ENCODE measurements around the gene MAP3K20.
A peak's percentile ranks its signal among the peaks of the same experiment; 100 is the strongest.

The MAP3K20 gene

GRCh38 chr2:173210270-173211196, 134.9 kb downstream of the MAP3K20 start:
- DNase-seq: peak; percentile 91

DNA sequence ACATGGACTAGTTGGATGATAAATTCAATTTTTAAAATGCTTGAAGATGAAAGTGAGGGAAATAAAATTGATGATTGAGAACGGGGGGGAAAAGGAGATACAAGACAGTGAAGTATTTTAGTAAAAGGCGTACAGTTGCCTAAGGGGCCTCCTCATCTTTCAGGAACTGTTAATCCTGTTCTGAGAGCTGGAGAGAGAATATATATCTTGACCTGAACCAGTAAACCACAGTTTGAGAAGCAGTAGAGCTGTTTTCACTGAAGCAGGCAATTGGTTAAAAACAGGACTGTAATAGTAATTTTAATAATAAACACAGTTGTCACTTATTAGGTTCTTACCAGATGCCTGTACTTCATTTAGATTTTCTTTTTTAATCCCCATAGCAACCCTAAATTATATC, 137.5 kb downstream of the MAP3K20 start:
- no peak for DNase-seq

DNA sequence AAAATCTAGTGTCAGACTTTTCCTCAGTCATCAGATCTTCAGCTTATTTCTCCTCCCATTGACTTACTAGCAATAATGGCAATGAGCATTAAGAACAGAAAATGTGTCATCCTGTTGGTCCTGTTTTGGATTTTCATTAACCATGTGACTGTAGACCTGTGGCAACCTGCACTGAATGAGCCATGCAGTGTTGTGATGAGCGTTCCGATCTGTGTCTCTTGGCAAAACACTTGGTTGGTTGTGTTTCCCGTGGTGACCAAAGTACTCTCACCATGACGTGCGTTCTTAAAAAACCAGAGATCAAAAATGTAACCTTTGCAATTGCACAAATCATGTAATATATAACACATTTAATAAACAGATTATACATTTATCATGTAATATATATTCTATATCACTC, 138.6 kb downstream of the MAP3K20 start:
- no peak for DNase-seq

GRCh38 chr2:173215316-173215715, 139.7 kb downstream of the MAP3K20 start:
- no peak for DNase-seq

- DNase-seq: no peak
These were observed 140.4 kb downstream of the MAP3K20 start for GRCh38 chr2:173216051-173216450.

DNA sequence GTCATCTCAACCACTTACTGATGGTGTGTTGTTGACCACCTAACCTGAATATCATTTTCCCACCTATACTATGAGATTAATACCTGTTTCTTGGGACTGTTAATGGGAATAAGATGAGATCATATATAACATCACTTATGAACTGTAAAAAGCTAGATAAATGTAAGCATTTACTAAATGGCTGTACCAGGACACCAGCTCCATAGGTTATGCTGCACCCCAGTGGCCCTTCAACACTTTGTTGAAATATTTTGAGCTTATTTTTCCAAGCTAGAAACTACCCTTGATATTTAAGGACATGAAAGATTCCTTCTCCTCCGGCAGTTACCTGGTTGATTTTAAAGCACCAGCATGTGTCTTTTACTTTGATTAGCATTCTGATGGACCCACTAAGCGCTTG, 141.0 kb downstream of the MAP3K20 start:
- DNase-seq: no peak

- no peak for DNase-seq
These were observed 141.6 kb downstream of the MAP3K20 start for GRCh38 chr2:173217116-173217840.

- no peak for DNase-seq
These were observed 142.8 kb downstream of the MAP3K20 start for GRCh38 chr2:173218326-173219056.

DNA sequence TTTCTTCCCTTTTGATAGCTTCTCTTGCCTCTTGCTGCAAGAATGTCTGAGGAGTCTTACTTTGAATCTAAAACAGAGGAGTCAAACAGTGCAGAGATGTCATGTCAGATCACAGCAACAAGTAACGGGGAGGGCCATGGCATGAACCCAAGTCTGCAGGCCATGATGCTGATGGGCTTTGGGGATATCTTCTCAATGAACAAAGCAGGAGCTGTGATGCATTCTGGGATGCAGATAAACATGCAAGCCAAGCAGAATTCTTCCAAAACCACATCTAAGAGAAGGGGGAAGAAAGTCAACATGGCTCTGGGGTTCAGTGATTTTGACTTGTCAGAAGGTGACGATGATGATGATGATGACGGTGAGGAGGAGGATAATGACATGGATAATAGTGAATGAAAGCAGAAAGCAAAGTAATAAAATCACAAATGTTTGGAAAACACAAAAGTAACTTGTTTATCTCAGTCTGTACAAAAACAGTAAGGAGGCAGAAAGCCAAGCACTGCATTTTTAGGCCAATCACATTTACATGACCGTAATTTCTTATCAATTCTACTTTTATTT, 145.6 kb downstream of the MAP3K20 start:
- no peak for DNase-seq

GRCh38 chr2:173221937-173222594, 146.4 kb downstream of the MAP3K20 start:
- DNase-seq: peak; percentile 2

- peak; percentile 85 for DNase-seq
These were observed 148.2 kb downstream of the MAP3K20 start for GRCh38 chr2:173223871-173224270.

GRCh38 chr2:173226899-173227698, 151.5 kb downstream of the MAP3K20 start:
- DNase-seq: no peak

- no peak for DNase-seq
These were observed 153.4 kb downstream of the MAP3K20 start for GRCh38 chr2:173229086-173229485.

DNA sequence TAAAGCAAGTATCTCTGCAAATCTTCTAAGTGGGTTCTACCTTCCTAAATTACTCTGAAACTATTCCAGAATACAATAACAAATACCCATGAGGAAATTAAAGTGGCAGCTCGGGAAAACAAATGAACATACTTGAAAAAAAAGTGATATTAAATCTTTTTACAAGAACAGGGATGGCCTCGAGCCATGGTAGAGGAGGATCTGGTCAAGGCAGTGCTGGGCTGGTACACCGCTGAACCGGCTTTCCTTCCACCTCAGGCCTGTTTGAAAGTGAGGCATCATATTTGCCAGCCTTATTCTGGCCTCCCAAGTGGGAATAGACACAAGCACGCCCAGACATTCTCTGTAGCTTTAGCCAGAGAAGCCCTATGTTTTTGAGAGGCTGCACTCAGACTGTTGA, 154.5 kb downstream of the MAP3K20 start:
- DNase-seq: no peak

DNA sequence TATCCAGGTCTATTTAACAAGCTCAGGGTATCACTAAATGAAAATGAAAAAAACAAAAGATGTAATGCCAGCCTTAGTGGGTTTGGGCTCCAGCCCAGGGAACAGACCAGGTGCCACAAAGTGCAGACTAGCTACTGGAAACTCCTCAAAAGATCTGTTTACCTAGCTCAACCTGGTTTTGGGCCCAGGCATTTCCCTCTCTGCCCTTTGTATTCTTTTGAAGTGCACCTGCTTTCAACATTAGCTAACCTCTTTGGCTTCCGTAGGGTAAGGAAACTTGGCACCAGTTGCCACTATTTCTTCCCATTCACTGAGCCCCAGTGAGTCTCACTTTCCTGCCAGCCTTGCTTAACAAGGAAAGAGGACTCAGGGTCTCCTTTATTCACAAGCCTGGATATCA, 155.4 kb downstream of the MAP3K20 start:
- DNase-seq: no peak

DNA sequence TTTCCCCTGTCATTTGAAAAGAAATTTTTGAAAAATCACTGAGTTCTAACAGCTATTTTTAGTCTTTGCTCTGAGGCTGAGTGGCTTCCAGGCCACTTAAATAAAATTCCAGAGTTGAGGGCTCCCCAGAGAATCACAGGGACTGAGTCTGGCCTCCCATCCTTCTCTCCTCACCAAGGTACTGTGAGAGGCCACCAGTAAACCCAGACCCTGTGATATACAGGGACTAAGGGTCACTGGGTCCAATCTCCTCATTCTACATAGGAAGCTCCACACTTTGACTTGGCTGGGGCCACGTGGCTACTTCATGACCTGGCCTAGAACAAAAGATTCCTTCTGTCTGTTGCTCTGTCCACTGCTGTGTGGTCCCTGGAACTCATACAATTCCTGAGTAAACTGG, 155.8 kb downstream of the MAP3K20 start:
- no peak for DNase-seq

- DNase-seq: no peak
These were observed 157.5 kb downstream of the MAP3K20 start for GRCh38 chr2:173232956-173233744.

- no peak for DNase-seq
These were observed 160.5 kb downstream of the MAP3K20 start for GRCh38 chr2:173235947-173236803.

DNA sequence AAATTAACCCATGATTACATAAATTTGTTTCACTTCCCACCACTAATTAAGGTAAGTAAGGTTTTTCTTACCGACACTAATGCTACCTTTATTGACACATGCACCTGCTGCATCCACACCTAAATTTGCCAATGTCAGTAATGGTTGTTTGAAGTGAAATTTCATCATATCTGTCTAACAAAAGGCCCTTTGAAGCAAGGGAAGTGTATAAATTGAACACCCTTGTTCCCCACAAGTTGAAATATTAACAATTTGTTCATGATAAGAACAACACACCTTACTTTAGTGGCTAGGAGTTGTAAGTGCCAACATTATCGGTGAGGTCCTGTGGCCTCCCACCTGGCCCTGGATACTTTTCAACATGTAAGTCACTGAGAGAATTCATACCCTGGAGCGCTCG, 162.7 kb downstream of the MAP3K20 start:
- DNase-seq: no peak

- no peak for DNase-seq
These were observed 163.2 kb downstream of the MAP3K20 start for GRCh38 chr2:173238831-173239230.
